Measurements from ENCODE around the gene CTNNBL1.

CTNNBL1 gene

DNA sequence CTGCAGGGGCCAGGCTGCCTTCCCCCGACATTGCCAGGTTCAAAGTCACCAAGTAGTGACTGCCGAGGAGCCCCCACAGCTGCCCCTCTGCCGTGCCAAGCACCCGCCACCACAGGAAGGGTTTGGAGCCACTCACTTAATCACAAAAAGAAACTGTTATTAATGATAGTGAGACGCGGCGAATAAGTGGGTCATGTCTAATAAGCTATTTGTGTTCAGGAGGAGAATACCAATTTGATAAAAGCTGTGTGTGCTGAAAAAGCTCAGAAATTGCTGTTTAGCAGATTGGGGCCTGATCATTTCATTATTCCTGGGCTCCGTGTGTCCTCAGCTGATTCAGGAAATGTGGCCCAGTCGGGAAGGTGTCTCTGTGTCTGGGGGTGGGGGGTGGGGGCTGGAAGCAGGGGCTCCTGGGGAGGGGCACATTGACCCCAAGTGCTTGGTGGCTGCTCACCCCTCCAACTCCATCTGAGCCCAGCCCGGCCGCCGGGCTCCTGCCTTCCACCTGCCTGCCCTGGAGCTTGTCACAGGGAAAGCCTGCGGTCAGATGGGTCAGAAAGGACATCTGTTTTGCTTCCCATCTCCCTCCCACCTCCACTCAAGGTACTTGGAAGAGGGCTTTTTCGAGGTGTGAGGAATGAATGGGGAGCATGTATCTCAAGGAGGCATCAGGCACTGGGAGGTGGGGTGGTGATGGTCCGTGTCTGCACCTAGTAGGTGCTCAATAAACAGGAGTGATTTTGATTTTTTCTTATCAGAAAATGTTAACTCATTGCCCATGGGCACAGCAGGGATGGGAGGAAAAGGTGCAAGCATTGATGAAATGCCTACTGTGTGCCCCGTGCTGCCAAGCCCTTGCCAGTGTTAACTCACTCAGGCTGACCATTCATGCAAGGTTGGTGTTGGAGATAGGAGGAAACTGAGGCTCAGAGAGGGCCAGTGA lies 212.1 kb downstream of the CTNNBL1 start:
- DNase-seq = no peak

DNA sequence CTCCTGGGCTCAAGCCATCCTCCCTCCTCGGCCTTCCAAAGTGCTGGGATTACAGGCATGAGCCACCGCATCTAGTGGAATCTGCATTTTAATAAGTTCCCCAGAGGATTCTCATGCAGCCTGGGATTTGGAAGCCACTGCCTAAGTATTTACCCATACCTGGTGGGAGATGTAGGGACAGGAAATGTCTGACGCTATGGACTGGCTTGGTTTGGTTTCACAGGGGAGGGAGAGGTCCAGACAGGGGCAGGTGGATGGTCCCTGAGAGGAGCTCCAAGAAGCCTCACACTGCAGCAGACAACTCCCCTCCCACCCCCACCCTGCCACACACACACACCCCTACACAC lies 213.5 kb downstream of the CTNNBL1 start:
- DNase-seq = no peak

DNA sequence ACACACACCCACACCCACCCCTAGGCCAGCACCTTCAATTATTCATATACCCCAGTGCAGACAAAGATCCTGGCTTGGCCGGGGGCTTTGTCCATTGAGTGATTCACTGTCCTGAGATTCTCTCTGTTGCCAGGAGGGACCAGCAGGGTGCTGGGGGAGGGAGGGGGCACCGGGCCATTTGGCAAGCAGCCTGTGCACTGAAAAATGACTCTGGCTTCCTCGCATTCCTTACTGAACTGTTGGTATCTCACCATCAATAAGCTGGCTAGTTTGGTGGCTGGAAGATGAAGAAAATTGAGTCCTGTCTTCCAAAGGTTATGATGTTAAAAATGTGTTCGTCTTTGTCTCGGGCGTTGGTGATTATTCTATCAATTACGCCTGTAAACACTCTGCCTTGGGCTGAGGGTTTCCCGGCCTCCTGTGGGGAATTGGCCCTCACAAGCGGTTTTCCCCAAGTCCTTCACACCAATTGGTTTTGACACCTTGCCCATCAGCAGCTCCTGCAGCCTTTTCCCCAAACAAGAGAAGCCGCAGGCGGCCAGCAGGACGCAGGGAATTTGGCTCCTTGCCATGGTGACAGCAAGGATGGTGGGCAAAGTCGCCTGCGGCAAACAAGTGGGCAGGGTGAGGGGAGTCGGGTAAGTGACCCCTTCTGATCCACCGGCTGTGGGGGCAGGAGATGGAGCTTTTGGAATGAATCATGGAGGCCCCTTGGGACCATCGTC lies 214.0 kb downstream of the CTNNBL1 start:
- no peak for DNase-seq

DNA sequence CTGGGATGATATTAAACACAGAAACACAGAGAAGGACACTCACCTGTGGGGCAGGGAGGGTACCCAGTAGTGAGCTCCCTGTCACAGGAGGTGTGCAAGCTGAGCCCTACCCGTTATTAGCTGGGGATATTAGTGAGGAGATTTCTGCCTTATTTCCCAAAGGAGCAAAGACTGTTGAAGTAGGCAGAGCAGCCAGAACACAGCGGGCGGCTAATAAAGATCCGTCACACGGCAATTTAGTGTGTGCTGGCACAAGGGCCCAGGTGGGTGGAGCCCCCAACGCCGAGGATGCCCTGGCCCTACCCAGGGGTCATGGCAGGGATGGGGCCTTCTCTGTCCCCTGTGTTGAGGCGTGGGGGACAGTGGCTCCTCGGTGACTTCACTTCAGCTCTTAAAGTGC lies 217.4 kb downstream of the CTNNBL1 start:
- DNase-seq = no peak

DNA sequence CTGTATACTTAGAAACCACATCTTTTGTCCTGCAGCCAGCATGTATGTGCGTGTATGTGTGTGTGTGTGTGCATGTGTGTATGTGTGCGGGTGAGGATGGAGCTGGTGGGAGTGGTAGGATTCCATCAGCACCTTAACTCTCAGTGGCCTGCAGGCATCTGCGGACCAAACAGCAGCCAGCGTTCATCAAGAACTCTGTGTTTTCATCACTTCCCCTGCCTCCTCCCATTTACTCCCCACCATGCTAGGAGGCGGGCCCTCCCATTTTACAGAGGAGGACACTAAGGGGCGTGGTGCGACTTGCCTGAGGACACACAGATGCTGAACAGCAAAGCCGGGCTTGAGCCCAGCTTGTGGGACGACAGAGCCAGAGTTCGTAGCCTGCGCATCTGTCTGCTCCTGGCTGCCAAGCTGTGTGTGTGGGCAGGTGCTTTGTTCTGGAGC lies 218.0 kb downstream of the CTNNBL1 start:
- no peak for DNase-seq

DNA sequence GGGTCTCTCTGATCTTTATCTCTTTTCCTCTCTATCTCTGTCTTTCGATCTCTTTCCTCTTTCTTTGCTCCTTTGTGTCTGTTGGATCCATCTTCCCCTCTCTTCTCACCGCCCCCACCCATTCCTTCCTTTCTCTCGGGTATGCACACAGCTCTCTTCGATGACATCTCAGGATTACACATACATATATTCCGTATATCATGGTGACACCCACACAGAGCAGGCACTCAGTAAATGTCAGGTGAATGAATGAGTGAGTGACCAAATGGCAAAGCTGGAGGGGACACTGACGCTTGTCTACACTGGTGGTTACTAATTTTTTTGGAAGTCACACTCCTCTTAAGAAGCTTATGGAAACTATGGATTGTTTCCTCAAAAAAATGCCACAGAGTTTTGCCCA lies 219.0 kb downstream of the CTNNBL1 start:
- no peak for DNase-seq

DNA sequence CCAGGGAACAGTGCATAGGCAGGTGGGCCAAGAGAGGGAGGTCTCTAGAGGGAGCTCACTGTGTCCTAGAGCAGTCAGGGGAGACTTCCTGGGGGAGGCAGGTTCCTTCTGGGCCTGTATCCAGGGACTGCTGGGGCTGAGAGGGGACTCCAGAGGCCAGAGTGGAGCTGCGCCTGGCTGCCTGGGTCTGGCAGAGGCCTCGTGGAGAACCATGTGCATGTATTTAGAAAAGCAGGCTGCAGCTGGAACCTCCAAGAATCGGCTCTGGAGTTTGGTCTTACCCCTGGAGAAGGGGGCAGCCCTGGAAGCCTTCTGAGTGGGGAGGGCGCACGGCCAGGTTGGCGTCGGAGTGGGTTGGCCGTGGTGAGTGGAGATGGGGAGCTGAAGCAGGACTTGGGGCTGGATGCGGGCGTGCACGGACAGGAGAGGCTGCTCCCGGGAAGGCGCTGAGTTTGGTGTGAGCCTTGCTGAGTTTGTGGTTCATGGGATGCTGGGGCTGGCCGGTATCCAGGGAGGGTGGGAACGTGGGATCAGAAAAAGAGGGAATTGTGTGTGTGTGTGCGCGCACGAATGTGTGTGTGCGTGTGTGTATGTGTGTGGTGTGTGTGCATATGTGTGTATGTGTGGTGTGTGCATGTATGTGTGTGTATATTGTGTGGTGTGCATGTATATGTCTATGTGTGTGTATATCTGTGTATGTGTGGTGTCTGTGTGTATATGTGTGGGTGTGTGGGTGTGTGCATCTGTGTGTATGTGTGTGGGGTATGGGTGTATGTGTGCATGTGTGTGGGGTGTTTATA lies 219.9 kb downstream of the CTNNBL1 start:
- no peak for DNase-seq

DNA sequence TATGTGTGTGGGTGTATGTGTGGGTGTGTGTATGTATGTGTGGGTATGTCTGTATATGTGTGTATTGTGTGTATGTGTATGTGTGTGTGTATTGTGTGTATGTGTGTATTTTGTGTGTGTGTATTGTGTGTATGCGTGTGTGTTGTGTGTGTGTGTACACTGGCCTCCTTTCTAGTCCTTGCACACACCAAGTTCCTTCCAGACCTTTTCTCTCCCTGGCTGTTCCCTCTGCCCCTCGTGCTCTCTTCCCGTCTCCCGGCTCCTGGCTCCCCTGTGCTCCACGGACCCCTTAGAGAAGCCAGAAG lies 220.5 kb downstream of the CTNNBL1 start:
- no peak for DNase-seq

DNA sequence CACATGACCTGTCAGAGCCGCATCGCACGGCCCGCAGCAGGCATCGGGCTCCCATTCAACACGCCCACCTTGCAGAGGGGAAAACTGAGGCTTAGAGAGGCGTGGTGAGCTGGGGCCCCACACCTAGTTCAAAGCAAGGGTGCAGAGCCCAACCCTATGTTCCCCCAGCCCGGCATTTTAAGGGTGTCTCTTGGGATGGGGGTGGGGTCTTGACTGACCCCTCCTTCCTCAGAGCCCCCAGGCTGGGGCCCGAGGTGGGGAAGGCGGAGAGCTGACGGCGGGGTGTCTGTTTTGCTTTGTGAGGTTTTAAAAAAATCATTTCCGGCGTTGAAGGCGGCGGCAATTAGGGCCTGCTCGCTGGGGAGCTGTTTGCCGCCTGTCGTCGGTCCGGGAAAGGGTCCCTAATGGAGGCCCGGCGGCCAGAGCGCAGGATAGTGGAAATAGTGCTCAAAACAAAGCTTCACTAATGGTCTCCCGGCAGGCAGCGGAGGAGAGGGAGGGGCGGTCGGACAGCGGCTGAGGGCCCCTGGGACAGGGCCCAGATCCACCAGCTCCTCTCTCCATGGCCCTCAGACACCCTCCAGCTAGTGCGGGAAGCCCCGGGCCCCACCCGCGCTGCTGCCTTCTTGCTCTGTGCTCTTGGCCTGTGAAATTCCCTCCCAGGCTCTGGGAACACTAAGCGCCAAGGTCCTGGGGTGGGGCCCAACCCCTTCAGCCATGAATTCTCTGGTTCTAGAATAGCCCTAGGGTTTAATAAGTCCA lies 221.0 kb downstream of the CTNNBL1 start:
- no peak for DNase-seq

DNA sequence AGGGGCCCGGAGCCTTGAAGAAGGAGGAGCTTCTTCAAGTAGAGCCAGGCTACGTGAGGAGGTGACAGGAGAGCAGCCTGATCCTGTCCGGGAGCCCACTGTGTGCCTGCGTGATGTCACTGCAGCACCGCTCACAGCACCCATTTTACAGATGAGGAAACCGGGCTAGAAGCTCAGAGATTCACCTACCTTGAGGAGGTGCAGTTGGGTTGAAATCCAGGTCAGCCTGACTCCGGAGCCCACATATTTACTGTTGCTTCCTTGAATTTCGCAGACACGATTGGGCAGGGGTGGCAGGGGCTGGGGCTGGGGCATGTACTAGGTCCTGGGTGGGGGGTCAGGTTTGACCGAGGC lies 221.6 kb downstream of the CTNNBL1 start:
- no peak for DNase-seq

DNA sequence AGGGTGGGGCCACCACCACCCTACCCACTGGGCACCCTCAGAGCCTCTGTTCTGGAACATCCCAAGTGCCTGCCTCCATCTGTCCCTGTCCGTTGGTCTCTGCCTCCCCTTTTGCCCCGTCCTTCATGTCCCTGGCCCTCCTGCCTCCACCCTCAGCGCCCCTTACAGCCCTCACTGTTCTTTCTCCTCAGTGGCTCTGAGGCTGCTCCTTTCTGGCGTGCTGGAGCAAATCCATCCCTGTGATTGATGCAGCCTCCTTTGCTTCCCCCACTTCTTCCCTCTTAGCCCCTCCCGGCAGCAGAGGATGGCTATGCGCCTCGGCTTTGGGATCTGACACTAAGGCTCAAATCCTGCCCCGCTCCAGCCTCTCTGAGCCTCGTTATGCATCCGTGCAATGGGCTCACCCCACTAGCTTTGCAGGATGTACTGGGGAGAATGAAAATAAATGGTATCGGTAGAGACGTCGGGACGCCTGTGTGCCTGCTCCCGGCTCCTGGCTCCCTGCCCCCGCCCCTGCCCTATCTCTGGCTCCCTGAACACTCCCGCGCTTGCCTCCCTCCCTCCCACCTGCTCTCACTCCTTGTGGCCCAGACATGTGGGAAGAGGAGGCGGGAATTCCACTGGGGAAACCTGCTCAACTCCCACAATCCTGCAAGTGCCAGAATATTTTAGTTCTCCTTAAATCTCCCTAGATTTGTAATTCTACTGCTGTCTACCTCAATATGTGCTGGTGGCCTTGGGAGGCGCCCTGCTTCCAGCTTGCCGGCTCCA lies 222.2 kb downstream of the CTNNBL1 start:
- no peak for DNase-seq

DNA sequence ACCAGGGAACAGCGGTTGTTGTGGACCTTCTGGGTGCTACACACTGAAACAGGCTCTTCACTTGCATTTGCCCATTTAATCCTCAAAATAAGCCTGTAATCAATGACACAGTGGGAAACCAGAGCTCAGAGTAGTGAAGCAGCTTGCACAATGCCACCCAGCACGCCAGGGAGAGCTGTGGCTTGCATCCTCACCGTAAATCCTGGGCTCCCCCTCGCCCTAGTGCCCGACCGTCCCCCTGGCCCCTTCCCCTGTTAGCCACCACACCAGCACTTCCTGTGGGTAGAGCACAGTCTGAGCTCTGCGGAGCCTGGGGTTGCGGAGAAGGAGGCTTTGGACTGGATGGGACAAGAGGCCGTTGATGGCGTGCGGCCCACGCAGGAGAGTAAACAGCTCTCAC lies 223.6 kb downstream of the CTNNBL1 start:
- no peak for DNase-seq

DNA sequence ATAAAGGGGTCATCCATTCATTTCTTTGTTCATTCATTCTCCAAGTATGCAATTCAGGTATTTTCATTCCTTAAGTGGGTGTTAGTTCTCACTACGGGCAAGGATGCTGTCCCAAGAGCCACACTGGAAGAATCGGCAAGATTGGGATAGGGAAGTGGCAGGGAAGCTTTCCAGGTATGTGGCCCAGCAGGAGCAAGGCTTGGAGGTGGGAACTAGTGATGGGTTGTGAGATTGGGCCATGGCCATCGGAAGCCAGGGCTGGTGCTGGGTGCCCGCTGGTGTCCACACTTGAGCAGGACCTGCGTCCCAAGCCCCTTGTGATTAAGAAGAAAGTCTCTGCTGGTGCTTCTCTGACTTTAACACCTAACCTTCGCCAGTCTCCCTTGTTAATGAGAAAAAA lies 224.2 kb downstream of the CTNNBL1 start:
- DNase-seq = no peak

DNA sequence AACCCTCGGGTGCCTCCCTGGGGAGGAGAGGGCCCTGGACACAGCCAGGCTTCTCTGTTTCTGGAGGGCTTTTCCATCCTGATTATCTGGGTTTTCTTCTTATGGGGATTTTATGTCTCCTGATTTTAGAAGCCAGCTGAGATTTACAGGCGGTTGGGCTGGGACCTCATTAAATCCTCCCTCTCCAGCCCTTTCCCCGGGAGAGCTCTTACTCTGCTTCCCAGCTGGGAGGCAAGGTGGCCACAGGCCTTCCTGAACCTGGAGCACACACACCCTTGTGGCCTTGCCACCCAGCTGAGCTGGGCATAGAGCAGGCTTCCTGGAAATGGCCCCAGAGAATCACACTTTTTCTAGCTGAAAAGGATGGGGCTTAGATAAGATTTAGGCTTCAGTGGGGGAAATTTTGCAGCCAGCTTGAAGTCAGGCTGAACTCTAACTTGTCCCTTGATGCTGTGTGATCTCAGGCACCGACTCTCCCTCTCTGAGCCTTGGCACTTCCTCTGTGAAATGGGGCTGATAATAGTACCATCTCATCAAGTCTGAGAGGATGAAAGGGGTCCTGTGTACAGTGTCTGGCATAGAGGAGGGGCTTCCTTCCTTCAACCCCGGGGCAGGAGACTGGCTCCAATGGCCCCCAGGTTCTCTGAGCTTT lies 225.7 kb downstream of the CTNNBL1 start:
- DNase-seq = no peak

DNA sequence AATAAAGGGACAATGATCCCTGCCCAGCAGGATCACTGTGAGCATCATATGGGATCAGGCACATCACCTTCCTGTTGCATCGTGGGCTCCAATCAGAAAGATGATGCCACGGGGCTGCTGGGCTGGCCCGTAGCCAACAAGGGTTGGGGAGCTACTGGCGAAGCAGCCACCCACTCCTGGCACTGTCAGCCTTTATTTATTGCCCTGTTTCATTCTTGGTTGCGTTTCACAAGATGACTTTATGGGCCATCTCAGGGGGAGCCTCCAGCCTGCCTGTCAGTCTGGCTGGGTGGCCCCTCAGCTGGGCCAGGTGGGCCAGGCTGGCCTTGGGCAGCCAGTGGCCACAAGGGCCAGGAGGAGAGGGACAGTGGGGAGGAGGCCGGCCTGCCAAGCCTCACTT lies 226.4 kb downstream of the CTNNBL1 start:
- no peak for DNase-seq

DNA sequence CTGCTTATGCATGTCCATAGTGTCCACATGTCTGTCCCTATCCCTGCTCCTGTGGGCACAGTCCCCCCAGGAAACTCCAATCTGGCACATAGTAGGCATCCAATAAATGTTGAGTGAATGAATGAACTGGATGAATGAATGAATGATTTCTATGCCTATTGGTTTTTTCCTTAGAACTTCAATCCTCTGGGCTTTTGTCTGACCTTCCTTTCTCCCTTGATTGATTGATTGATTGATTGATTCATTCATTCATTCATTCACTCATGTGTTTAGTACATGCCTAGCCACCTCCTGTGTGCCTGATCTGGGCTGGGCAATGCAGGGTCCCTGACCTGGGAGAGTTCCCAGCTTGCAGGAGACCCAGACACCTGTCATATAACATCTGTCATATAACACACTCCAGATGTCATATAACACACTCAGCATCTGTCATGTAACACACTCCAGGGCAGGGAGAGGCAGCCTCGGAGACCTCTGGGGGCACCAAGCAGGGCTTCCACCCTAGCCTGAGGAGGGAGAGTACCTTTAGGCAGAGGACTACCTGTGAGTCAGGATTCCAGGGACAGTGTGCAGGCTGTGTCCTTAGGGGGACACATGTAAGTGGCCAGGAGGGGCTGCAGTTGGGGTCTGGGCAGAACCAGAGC lies 227.0 kb downstream of the CTNNBL1 start:
- DNase-seq = no peak

DNA sequence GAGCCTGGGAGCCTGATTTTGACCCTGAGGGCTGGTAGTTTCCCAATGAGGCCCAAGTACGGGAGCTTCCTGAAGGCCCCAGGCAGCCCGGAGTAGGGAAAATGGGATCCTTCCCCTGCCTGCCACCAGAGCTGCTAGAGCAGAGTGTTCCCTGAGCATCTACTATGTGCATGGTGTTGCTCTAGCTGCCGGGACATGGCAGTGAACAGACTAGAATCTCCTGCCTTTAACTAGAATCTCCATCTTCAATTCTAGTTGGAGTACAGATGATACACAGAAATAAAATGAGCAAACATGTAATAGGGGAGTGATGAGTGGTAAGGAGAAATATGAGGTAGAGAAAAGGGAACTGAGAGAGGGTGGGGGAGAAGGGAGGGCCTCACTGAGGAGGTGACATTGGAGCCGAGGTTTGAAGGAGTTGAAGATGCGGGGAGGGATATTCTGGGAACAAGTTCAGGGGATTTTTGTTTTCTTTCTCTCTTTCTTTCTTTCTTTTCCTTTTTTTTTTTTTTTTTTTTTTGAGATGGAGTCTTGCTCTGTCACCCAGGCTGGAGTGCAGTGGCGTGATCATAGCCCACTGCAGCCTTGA lies 227.6 kb downstream of the CTNNBL1 start:
- no peak for DNase-seq

Data from GF-D8 (cell line).